GM19240 (cell line): ENCODE results near the gene DTX4.

Experiments
- DNase-seq: peaks from one replicate; pipeline ENCODE4 v3.0.0; 2011; ENCODE audit warnings: low spot score; ENCODE audit not compliant: insufficient read length

Gene DTX4

DNA sequence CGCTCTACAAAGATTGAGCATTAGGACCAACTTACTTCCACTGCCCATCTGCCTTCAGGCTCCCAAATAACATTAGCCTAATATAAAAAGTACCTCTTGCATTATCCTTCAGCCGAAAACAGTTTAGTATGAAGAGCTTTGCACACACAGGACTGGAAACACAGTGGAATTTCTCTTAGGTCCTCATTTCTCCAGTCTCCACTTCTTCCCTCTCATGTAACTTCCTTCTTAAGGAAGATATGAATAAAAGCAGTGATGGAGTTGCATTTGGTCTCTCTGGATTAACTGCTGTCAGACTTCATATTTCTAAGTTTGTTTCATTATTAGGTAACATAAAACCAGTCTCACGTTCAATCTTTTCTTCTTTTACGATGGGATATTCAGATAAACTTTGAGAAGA lies 46.4 kb downstream of the DTX4 start:
- DNase-seq: no peak

DNA sequence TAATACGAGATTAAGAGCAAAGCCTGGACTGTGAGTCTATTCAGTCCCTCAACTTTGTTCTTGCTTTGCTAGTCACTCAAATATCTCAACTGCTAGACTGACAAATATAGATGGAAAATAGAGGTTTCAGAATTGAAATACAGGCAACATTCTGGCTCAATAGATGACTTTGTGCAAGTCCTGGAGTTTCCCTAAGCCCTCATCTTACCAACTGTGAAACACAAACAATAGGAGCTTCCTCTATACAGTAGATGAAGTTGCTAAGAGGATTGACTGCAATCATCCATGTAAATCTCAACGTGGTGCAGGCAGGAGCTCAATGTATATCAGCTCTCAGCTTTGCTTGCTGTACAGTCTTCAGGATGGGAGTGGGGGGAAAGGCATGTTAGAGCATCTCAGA lies 47.0 kb downstream of the DTX4 start:
- DNase-seq: no peak

DNA sequence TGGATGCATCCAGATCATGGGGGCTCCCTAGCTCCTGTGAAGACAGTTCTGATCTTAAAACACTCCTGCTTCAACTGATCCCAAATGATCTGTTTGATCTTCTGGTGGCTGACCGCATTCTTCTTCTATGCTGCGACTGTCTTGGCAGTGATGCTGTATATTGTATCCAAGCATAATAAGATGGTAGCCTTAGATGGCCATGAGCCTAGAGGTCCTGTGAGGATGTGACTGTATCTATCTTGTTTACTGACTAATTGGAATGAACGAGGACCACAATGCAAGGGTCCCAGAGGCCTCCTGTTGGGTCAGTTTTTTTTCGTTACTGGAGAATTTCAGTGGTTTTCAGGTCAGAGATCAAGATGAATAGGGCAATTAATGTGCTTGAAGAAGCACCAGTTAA lies 47.9 kb downstream of the DTX4 start:
- DNase-seq: no peak

DNA sequence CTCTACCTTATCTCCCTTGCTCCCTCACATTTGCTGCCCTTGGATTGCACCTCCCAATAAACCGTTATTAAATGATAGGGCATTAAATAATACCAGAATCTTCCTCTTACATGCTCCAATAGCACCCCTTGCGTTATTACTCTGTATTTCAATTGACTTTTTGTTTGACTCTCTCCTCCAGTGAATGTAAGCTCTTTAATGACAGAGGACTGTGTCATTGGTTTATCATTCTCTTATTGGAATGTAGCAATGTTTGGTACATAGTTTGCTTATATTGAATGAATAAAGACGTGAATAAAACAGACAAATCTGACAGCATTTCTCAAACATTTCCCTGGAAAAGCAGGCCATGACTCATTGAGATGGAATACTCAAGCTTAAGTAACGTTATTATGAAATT lies 49.5 kb downstream of the DTX4 start:
- DNase-seq: no peak

DNA sequence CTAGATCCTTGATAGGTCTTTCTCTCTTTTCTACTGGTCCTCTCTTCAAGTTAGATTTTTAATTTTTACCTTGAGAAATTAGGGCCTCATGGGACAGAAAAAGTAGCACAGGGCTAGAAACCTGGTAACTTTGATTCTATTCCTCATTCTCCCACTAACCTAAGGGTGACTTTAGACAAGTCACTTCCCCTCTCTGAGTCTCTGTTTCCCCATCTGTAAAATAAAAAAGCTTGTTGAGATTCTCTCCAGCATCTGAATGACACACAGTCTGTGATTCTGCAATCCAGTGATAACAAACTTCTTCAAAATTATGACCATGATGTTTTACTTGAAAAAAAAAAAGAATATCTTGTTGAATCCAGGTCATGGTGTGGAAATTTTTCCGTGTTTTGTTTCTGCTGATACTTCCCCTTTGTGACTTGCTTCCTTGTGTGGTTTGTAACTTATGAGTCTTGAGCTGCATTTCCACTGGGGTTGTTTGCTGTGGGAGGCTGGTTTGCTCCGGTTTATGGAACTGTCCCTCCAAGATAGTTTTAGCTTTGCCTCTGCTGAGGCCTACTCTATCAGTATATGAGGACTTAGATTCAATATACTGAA lies 50.6 kb downstream of the DTX4 start:
- DNase-seq: no peak

DNA sequence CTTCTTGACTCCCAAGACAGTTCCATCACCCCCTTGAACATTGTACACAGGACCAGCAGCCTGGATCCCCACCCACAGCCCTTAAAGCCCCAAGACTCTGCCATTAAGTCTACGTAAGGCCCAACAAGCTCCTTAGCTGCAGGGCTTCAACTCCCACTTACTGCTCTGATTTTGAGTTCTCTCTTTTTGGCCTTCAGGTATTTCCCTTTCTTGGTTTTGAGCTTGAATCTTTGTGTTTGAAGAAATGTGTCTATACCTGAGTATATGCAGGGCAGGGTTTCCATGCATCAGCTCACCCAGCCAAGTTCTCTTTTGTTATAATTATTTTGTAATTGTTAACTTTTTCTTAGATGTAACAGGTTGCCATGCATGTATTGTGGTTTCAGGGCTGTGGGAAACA lies 51.2 kb downstream of the DTX4 start:
- no peak for DNase-seq

DNA sequence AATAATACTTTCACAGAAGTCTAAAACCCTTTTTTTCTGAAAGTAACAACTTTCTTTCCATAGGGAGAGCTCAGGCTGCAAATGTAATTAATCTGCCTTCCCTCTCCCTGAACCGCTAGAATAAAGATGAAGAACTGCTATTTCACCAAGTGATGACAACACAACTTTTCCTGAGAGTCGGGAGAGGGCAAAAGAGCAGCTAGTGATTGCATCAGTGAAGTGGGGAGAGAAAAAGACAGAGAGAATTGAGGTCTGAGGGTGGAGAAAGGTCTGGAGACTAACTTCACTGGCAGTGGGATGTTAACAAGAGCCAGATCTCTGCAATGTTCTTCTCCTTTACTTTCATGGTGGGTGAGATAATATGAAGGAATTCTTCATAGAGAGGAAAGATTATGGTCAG lies 51.7 kb downstream of the DTX4 start:
- no peak for DNase-seq

DNA sequence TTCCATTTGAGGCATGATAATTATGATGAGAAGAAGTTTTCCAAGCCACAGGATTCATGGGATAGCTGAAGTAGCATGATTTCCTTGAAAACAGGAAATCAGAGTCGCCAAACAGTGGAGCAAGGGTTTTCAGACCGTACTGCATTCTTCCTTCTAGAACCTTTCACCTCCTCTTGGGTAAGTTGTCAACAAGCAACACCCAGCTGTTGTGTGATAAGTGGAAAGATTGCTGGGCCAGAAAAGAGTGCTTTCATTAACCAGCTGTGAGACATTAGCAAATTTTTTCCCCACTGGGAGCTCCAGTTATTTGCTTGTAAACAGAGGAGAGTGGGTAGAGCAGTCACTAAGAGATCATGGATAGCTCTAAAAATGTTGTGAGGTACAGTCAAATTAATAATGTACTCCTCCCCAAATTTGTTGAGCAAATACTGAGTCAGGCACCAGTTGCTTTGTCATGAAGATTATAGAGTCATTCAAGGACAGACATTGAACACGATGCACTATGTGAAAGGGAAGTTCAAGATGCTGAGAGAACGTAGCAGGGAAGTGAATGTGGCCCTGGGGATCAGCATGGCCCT lies 52.5 kb downstream of the DTX4 start:
- no peak for DNase-seq

DNA sequence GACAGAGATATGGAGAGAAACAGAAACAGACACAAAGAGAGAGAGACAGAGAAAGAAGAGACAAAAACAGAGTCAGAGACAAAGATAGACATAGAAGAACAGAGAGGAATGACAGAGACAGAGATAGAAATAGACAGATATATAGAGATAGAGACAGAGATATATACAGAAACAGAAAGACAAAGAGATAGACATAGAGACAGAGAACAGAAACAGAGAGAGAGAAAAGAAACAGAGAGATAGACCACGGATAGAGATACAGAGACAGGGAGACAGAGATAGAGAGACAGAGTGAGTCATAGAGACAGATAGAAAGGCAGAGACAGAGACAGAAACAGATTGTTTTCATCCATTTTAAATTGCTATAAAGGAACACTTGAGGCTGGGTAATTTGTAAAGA lies 53.1 kb downstream of the DTX4 start:
- no peak for DNase-seq

DNA sequence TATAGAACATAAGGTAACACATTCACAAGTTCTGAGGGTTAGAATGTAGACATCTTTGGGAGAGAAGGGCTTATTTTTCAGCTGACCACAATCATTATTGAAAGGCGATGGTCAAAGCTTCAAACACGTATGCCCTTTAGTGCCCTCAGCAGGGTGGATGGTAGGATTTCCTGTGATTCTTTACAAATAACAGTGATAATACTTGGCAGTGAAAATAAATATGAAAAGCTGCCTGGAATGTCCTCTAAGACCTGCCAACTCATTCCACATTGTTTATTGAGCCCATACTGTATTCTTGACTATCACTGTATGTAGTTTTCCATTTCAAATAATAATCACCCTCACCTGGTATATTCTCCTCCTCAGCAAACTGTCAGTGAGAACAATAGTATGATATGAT lies 54.5 kb downstream of the DTX4 start:
- DNase-seq: no peak

DNA sequence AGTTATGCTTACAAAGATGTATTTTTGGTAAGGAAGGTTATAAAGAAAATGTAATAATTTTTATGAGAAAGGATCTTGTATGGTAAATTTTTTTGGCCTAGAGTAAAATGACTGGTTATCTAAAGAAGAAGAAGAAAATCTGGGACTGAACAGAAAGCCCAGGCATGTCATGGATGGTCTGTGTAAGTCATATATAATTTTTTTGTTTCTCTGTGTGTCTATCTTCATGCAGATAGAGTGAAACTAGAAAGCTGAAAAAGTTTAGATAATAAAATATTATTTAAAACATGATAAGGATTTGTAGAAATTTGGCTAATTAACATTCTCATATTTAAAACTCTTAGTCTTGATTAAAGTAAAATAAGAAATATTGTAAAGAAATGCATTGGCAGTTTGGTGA lies 68.4 kb downstream of the DTX4 start:
- no peak for DNase-seq

DNA sequence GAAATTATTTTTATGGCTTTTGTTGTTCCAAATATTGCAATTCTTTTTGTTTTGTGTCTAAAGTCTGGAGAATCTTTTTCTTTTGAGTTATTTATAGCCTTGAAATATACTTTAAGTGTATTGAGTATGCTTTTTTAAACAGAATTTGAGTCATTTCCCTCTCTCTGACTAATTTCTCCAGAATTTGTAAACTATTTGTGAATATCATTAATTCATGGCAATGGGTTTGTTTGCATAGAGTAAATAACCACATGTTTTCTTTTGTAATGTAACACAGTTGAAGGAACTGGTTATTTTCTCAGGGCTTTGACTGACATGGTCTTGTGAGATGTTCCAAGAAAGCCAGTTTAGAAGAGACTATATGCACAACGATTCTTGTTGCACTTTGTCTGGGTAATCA lies 71.7 kb downstream of the DTX4 start:
- no peak for DNase-seq

DNA sequence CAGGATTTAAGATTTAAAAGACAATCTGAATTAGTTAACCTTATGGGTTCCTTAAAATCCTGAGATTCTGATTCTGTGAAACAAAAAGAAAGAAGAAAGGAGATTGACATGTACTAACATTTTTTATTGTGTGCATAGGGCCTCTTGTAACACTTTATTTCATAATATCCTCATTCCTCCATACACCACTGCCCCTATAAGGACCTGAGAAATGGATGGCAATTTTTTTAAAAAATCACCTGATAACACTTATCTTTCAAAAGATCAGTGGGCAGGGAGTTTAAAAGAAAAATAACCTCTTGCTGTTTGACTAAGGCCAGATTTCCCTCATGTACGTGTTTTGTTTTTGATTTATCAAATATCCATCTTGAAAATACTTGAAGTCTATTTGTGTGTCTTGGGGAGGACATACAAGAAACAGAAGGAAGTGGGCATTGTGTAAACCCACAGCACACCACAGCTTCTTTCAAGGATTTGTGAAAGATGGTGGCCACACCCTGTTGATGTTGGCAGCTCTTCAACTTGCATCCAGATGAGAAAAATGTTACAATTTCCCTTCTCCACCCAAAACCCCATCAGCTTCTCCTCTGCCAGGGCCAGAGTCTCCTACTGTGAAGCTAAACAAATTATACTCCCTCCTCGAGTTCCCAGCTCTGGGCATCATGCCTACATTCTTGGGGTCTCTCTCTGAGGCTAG lies 75.7 kb downstream of the DTX4 start:
- no peak for DNase-seq

DNA sequence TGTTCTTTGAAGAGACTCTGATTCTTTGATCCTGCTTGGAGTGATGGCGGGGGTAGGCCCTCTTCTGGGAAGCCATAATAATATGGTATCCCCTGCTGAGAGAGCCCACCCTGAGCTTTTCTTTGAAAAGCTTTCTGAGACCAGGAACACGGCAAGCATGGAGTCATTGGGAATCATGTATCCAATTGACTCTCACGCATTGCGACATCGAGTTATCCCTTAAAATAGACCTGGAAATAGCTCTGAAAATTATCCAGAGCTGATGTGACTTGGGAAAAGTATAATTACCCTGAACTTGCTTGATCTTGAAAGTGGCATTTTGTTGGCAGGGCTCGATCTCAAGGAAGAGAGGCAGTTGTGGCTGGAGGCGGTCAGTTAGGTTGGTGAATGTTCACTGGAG lies 77.6 kb downstream of the DTX4 start:
- no peak for DNase-seq

DNA sequence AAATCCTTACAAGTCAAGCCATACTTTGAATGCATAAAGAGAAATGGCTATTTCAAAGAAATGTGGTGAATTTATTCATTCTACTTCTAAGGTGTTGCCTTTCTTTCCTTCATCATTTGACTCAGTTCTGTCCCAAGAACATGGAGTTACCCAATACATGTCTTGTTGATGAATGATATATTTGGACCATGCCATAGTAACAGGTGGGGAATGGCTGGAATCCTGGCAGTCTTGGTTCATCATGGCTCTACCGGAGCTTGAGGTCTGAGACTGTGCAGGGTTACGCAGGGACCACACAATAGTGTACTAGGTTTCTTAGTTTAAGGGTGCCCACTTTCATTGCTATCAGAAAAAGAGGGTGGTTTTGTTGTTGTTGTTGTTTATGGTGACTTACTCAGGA lies 81.1 kb downstream of the DTX4 start:
- DNase-seq: no peak

DNA sequence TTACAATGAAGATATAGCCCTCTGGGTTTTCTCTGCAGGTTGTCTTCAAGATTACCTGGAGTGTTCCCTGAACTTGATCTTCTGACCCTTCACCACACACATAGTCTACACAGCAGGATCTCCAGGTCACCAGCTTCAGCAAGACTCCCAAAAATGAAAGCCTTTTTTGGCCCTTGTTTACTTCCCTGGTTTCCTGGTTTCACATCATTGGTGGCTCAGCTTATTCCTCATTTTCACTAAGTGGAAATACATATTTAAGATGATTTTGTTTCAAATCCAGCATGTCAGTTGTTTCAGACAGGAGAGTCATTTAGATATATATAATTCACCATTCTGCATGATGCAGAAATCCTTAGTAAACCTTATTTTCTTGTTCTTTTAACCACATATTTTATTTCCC lies 82.4 kb downstream of the DTX4 start:
- DNase-seq: no peak

DNA sequence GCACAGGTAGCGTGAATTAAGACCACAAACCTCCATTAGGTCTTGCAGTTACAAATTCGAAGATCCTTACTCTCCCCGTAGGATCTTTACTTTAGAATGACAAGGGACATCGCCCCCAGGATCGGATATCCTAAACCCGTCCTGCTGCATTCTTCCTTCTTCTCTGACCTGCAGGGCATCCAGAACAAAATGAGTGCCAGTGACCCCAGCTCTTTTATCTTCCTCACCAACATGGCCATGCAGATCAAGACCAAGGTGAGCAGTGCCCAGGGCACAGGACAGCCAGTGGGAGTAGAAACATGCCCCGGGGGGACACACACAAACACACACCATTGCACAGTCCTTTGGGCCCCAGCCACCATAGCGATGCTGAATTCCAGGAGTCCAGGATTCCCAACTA lies 83.3 kb downstream of the DTX4 start:
- DNase-seq: no peak
